DMS53 treated with DMSO at 0.1 percent for 48 hours (cell line): ENCODE data around the gene LTV1.
A peak's percentile ranks its signal among the peaks of the same experiment; 100 is the strongest.
"Not testable (repeated sequence)": the region's sequence is repeated elsewhere in the genome, so short reads cannot be mapped to it uniquely, and the experiment has no call there.

Source experiments
- DNase-seq: peaks from one replicate; lab custom pipeline; 2025; ENCODE audit not compliant: unreplicated experiment; lab: John Stamatoyannopoulos, UW

LTV1 gene

GRCh38 chr6:143842902-143843676 lies at the start of gene LTV1:
Gene LTV1 (plus strand): TSS chr6:143843338. CDS start chr6:143843478, 140 bp downstream.
- DNase-seq, result peak; percentile 76

- DNase-seq, result not testable (repeated sequence)
Measured at GRCh38 chr6:143796551-143796950, 46.6 kb upstream of the LTV1 start.

- not testable (repeated sequence) for DNase-seq
Measured at GRCh38 chr6:143798487-143798886, 44.7 kb upstream of the LTV1 start.

GRCh38 chr6:143802833-143803565 lies 40.1 kb upstream of the LTV1 start:
- no peak for DNase-seq

- no peak for DNase-seq
Measured at GRCh38 chr6:143803769-143804568, 39.2 kb upstream of the LTV1 start.

GRCh38 chr6:143804835-143805239 lies 38.3 kb upstream of the LTV1 start:
- DNase-seq, result no peak

- DNase-seq, result no peak
Measured at GRCh38 chr6:143806282-143807102, 36.6 kb upstream of the LTV1 start.

GRCh38 chr6:143807103-143807772 lies 35.9 kb upstream of the LTV1 start:
- DNase-seq, result no peak

- no peak for DNase-seq
Measured at GRCh38 chr6:143810745-143811144, 32.4 kb upstream of the LTV1 start.

- no peak for DNase-seq
Measured at GRCh38 chr6:143811501-143812157, 31.5 kb upstream of the LTV1 start.

- no peak for DNase-seq
Measured at GRCh38 chr6:143817621-143818020, 25.5 kb upstream of the LTV1 start.

- DNase-seq, result no peak
Measured at GRCh38 chr6:143821359-143821758, 21.8 kb upstream of the LTV1 start.

- DNase-seq, result no peak
Measured at GRCh38 chr6:143822584-143823024, 20.5 kb upstream of the LTV1 start.

- no peak for DNase-seq
Measured at GRCh38 chr6:143823548-143823947, 19.6 kb upstream of the LTV1 start.

- DNase-seq, result no peak
Measured at GRCh38 chr6:143828572-143828971, 14.6 kb upstream of the LTV1 start.

- no peak for DNase-seq
Measured at GRCh38 chr6:143836150-143836549, 7.0 kb upstream of the LTV1 start.

- no peak for DNase-seq
Measured at GRCh38 chr6:143838395-143838794, 4.7 kb upstream of the LTV1 start.

GRCh38 chr6:143839196-143839595 lies 3.9 kb upstream of the LTV1 start:
- DNase-seq, result no peak

- no peak for DNase-seq
Measured at GRCh38 chr6:143840595-143841265, 2.4 kb upstream of the LTV1 start.
